GM06990 (cell line): Measurements from ENCODE around the gene HMMR.

ENCODE experiments used
- DNase-seq: peaks from one replicate; pipeline ENCODE4 v3.0.0-alpha.2; 2011; ENCODE audit not compliant: insufficient read length; ENCODE audit errors: extremely low read depth
- H3K27me3 ChIP-seq: replicated peaks from 2 replicates; pipeline ENCODE4 v1.6.0; 2011; ENCODE audit warnings: low read length; ENCODE audit not compliant: control insufficient read depth, insufficient read depth
- H3K36me3 ChIP-seq: 2 replicates; pipeline ENCODE4 v1.5.1; 2011; ENCODE audit warnings: low read length; ENCODE audit not compliant: control insufficient read depth, insufficient read depth
- H3K4me3 ChIP-seq: replicated peaks from 2 replicates; pipeline ENCODE4 v1.5.1; 2011; ENCODE audit warnings: low read depth, mild to moderate bottlenecking, control low read depth, low read length
- CTCF ChIP-seq: IDR thresholded peaks from 2 replicates; pipeline ENCODE4 v1.5.1; 2011; ENCODE audit warnings: low read length, control low read depth, mild to moderate bottlenecking, inconsistent platforms; ENCODE audit not compliant: insufficient read depth, poor library complexity, severe bottlenecking

HMMR gene

GRCh38 chr5:163529698-163530097, 69.3 kb downstream of the HMMR start:
- Histone ChIP-seq H3K36me3 (no peaks in the 10 kb centered on the region), H3K4me3 (no peak overlapping the region), H3K27me3 (no peaks in the 10 kb centered on the region)
- TF ChIP-seq CTCF: no peak
- no peak for DNase-seq

GRCh38 chr5:163531272-163531671, 70.8 kb downstream of the HMMR start:
- no peak for TF ChIP-seq CTCF
- DNase-seq: no peak
- no peak overlapping the region for H3K4me3 ChIP-seq
- no peaks in the 10 kb centered on the region for H3K36me3 ChIP-seq
- no peaks in the 10 kb centered on the region for H3K27me3 ChIP-seq

- no peak for DNase-seq
- no peak for TF ChIP-seq CTCF
- Histone ChIP-seq H3K36me3 (no peaks in the 10 kb centered on the region), H3K4me3 (no peak overlapping the region), H3K27me3 (no peaks in the 10 kb centered on the region)
These were observed 72.0 kb downstream of the HMMR start for GRCh38 chr5:163532171-163533084.

GRCh38 chr5:163533223-163533622, 72.8 kb downstream of the HMMR start:
- TF ChIP-seq CTCF: no peak
- Histone ChIP-seq H3K36me3 (no peaks in the 10 kb centered on the region), H3K27me3 (no peaks in the 10 kb centered on the region), H3K4me3 (no peak overlapping the region)
- DNase-seq: no peak

- no peak for DNase-seq
- no peaks in the 10 kb centered on the region for H3K36me3 ChIP-seq
- H3K4me3 ChIP-seq: no peak overlapping the region
- no peak for TF ChIP-seq CTCF
- no peaks in the 10 kb centered on the region for H3K27me3 ChIP-seq
These were observed 74.2 kb downstream of the HMMR start for GRCh38 chr5:163534492-163535094.
